ENCODE data around the gene KSR2.
"Not testable (repeated sequence)": the region's sequence is repeated elsewhere in the genome, so short reads cannot be mapped to it uniquely, and the experiment has no call there.

The KSR2 gene

GRCh38 chr12:117968826-117969659 lies at the start of gene KSR2:
Gene KSR2, minus strand, starts transcription at chr12:117968990. Its CDS starts 735 bp downstream, at chr12:117968255.
- DNase-seq, result peak; percentile 98

DNA sequence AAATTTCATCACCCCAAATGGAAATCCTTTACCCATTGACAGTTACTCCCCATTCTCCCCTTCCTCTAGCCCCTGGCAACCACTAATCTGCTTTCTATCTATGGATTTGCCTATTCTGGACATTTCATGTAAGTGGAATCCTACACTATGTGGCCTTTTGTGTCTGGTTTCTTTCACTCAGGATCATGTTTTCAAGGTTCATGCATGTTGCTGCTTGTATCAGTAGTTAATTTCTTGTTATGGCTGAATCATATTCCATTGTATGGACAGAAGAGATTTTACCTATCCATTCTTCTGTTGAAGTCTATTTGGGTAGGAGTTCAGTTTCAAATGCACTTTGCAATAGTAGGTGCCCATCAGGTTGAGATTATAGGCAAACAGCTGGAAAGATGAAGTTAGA lies 49.1 kb upstream of the KSR2 start:
- DNase-seq, result no peak

GRCh38 chr12:118016424-118017264 lies 47.9 kb upstream of the KSR2 start, which contains the start of gene RFC5:
Gene RFC5, plus strand, starts transcription at chr12:118016703. Its CDS starts 125 bp downstream, at chr12:118016828.
- peak; percentile 99 for DNase-seq

GRCh38 chr12:118015944-118016343 lies 47.2 kb upstream of the KSR2 start:
- no peak for DNase-seq

DNA sequence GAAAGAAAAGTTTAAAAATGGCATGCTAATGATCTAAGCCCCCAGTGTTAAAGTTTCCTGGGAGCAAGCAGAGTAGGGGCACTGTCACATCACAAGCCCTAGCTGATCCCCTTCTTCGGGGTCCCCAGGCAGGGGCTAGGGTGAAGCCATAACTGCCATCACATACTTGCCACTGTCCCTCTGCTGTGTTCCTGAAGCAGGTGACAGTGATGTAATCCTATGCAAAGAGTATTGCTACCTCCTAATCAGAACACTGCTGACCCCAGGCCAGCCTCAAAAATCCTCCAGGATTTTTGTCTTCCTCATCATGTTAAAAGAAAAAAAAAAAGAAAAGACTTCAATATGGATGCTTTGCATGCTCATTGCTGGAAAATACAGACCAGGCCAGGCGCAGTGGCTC lies 46.5 kb upstream of the KSR2 start:
- DNase-seq, result no peak

DNA sequence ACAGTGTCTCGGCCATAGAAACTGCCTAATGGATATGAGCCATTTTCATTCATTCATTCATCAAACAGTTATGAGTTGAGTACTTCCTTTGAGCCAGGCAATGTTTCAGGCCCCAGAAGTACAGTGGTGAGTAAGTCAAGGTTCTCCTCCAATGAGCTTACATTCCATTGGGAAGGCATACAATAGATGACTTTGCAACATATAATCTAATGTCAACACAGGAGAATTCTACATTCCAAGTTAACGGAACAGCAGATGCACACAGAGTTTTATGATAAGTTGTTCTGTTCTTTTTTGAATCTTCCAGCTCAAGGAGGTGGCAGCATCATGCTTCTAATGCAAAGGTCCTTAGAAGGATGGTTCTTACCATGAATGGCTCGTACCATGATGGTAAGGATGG lies 44.5 kb upstream of the KSR2 start:
- no peak for DNase-seq

DNA sequence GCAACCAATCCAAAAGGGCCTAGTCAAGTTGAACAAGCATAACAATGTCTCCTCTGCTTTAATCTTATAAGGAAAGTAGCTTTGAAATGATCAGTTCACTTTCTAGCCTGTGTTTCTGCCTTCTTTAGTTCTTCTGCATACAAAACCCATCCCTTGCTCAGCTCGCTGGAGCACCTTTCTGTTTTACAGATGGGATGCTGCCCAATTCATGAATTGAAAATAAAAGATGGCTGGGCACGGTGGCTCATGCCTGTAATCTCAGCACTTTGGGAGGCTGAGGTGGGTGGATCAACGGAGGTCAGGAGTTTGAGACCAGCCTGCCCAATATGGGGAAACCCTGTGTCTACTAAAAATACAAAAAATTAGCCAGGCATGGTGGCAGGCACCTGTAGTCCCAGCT lies 43.2 kb upstream of the KSR2 start:
- DNase-seq, result no peak

GRCh38 chr12:118011377-118011776 lies 42.6 kb upstream of the KSR2 start:
- no peak for DNase-seq

- DNase-seq, result no peak
Measured at GRCh38 chr12:118010903-118011302, 42.1 kb upstream of the KSR2 start.

- not testable (repeated sequence) for DNase-seq
Measured at GRCh38 chr12:117999806-118000205, 31.0 kb upstream of the KSR2 start.

DNA sequence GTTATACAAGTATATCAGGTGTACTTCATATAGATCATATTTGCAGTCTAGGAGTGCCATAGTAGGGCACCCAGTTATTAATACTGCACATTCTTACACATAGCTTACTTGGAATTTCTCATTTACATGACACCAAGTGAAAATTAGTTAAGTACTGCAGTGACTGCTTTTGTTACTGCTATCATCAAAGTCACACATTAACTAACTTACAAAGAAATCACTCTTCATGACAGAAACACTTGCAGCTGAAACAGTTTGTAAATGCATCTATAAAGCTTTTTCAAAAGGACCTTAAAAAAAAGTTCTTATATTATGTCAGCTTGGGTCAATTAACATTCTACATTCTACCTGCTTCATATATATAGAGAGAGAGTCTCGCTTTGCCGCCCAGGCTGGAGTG lies 29.9 kb upstream of the KSR2 start:
- no peak for DNase-seq

- no peak for DNase-seq
Measured at GRCh38 chr12:117994551-117995438, 26.0 kb upstream of the KSR2 start.

- no peak for DNase-seq
Measured at GRCh38 chr12:117986705-117987469, 18.1 kb upstream of the KSR2 start.

GRCh38 chr12:117985182-117985581 lies 16.4 kb upstream of the KSR2 start:
- DNase-seq, result no peak

- no peak for DNase-seq
Measured at GRCh38 chr12:117981267-117981666, 12.5 kb upstream of the KSR2 start.

DNA sequence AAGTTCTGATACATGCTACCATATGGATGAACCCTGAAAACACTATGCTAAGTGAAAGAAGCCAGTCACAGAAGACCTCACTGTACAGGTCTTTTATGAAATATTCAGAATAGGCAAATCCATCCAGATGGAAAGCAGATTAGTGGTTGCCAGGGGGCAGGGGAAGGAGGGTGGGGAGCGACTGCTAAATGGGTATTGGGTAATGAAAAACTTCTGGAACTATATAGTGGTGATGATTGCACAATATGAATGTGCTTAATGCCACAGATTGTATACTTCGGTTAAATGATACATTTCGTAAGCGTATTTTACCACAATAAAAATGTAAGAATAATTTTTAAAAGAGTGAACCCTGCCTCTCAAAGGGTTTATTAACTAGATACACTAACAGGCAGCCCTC lies 11.8 kb upstream of the KSR2 start:
- no peak for DNase-seq

DNA sequence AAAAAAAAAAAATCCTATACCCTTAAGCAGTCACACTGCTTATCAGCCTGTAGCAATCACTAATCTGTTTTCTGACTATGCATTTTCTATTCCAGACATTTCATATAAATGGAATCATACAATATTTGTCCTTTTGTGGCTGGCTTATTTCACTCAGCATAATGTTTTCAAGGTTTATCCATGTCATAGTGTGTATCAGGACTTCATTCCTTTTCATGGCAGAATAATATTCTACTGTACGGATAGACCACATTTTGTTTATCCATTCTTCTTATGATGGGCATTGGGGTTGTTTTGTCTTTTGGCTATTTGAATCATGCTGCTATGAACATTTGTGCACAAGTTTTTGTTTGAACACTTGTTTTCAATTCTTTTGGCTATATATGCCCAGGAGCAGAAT lies 8.6 kb upstream of the KSR2 start:
- no peak for DNase-seq

- DNase-seq, result no peak
Measured at GRCh38 chr12:117975006-117975405, 6.2 kb upstream of the KSR2 start.

- no peak for DNase-seq
Measured at GRCh38 chr12:117972301-117972700, 3.5 kb upstream of the KSR2 start.

GRCh38 chr12:117970334-117970733 lies 1.5 kb upstream of the KSR2 start:
- DNase-seq, result peak; percentile 47

GRCh38 chr12:117968151-117968789 lies 520 bp downstream of the KSR2 start:
- peak; percentile 68 for DNase-seq

DNA sequence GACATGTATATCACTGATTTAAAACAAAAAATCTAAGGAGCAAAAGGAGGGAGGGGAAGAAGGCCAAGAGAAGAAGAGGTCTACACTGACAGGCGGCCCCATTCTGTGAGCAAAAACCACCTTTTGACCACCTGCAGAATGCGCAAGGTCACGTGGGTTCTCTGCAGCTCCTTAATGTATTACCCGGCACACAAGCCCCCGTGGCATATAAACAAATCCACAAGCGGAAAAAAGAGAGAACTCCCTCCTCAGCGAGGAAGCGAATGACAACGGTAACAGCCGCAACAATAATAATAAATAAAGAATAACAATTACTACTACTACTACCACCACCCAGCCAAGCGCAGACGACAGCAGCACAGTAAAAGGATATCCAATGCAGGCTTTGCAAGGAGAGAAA lies 1.3 kb downstream of the KSR2 start:
- peak; percentile 39 for DNase-seq
